ENCODE data around the gene CPNE7.

- TF ChIP-seq CTCF (IDR thresholded peaks at IDR 0.05; ENCODE audit: poor library complexity, severe bottlenecking) (no peak), REST (IDR thresholded peaks at IDR 0.05; ENCODE audit: borderline replicate concordance) (no peak), SMC3 (conservative IDR thresholded peaks at IDR 0.05; ENCODE audit: poor library complexity) (no peak), EZH2 (IDR thresholded peaks at IDR 0.05; ENCODE audit: borderline replicate concordance, insufficient read depth, low read length, poor library complexity, severe bottlenecking) (no peak)
Measured at GRCh38 chr16:89567656-89568594, 7.6 kb upstream of the CPNE7 start.
